ES-I3 (cell line): ENCODE measurements around the gene CERS4.
"Not testable (repeated sequence)": the region's sequence is repeated elsewhere in the genome, so short reads cannot be mapped to it uniquely, and the experiment has no call there.

Source experiments
- H3K36me3 ChIP-seq: 2 replicates; pipeline ENCODE4 v1.6.1; 2013; ENCODE audit warnings: mild to moderate bottlenecking, low read length, control low read depth, moderate library complexity; ENCODE audit not compliant: insufficient read depth
- H3K4me1 ChIP-seq: 2 replicates; pipeline ENCODE4 v1.6.1; 2013; ENCODE audit warnings: mild to moderate bottlenecking, control low read depth, low read length; ENCODE audit not compliant: insufficient read depth
- H3K9ac ChIP-seq: 2 replicates; pipeline ENCODE4 v1.6.1; 2013; ENCODE audit warnings: low read depth, mild to moderate bottlenecking, low read length, moderate library complexity
- H3K9me3 ChIP-seq: 2 replicates; pipeline ENCODE4 v1.6.1; 2013; ENCODE audit warnings: mild to moderate bottlenecking, low read length, moderate library complexity; ENCODE audit not compliant: control insufficient read depth, insufficient read depth

Gene CERS4

GRCh38 chr19:8208922-8209461, at the start of gene CERS4:
TSS of gene CERS4 (plus strand) at chr19:8209370. CDS start at chr19:8251077, 41,707 bp downstream.
- peak within 1 kb of the TSS; percentile 86 for H3K9ac ChIP-seq
- H3K4me1 ChIP-seq = peaks cover 17% of the 10 kb centered on the region
- no peaks in the 10 kb centered on the region for H3K9me3 ChIP-seq
- no peaks in the 10 kb centered on the region for H3K36me3 ChIP-seq

- peak overlapping the region; percentile 8; the same call in 1 of the 2 replicates for H3K9ac ChIP-seq
- peaks cover 10% of the 10 kb centered on the region; the same call in 1 of the 2 replicates for H3K4me1 ChIP-seq
- H3K36me3 ChIP-seq = no peaks in the 10 kb centered on the region
- H3K9me3 ChIP-seq = no peaks in the 10 kb centered on the region
Observed at GRCh38 chr19:8161135-8161646, 48.0 kb upstream of the CERS4 start.

DNA sequence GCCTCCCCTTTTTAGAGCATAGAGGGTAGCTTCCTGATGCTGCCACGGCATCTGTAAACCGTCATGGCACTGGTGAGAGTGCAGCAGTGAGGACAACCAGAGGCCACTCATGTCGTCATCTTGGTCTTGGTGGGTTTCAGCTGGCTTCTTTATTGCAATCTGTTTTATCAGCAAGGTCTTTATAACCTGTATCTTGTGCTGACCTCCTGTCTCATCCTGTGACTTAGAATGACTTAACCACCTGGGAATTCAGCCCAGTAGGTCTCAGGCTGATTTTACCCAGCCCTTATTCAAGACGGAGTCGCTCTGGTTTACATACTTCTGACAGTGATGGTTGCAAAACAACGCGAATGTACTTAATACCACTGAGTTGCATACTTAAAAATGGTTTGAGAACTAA, 45.4 kb upstream of the CERS4 start:
- H3K4me1 ChIP-seq = peaks cover 18% of the 10 kb centered on the region; the same call in 1 of the 2 replicates
- no peak overlapping the region for H3K9ac ChIP-seq

GRCh38 chr19:8167985-8168384, 41.2 kb upstream of the CERS4 start:
- no peak overlapping the region for H3K9ac ChIP-seq
- peaks cover 16% of the 10 kb centered on the region; the same call in 1 of the 2 replicates for H3K4me1 ChIP-seq
- H3K36me3 ChIP-seq = no peaks in the 10 kb centered on the region
- no peaks in the 10 kb centered on the region for H3K9me3 ChIP-seq

More for the DNA sequence above, 45.4 kb upstream of the CERS4 start:
- Histone ChIP-seq H3K36me3 (no peaks in the 10 kb centered on the region), H3K9me3 (no peaks in the 10 kb centered on the region)

DNA sequence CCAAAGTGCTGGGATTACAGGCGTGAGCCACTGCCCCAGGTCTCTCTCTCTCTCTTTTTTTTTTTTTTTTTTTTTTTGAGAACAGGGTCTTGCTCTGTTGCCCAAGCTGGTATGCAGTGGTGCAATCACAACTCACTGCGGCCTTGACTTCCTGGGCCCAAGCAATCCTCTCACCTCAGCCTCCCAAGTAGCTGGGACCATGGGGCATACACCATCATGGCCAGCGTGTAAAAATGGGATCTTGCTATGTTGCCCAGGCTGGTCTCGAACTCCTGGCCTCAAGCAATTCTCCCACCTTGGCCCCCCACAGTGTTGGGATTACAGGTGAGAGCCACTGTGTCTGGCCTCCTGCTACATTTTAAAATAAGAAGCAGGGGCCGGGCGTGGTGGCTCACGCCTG, 40.6 kb upstream of the CERS4 start:
- Histone ChIP-seq H3K9me3 (no peaks in the 10 kb centered on the region), H3K36me3 (no peaks in the 10 kb centered on the region), H3K9ac (no peak overlapping the region), H3K4me1 (peaks cover 14% of the 10 kb centered on the region; the same call in 1 of the 2 replicates)

GRCh38 chr19:8174706-8175105, 34.5 kb upstream of the CERS4 start:
- H3K9ac ChIP-seq = no peak overlapping the region
- H3K36me3 ChIP-seq = no peaks in the 10 kb centered on the region
- no peaks in the 10 kb centered on the region for H3K9me3 ChIP-seq
- H3K4me1 ChIP-seq = no peaks in the 10 kb centered on the region

DNA sequence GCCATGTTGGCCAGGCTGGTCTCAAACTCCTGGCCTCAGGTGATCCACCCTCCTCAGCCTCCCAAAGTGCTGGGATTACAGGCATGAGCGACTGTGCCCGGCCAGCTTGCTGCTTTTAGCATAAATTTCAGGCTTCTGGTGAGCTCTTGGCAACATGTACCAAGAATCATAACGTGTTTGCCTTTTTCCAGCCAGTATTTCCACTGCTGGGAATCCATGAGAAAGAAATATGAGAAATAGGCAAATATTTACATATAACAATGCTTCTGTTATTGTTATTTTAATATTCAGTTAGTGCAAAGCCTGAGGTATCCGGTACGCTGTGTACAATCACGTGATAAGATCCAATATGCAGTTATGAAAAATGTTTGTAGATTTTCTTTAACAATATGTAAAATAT, 29.2 kb upstream of the CERS4 start:
- Histone ChIP-seq H3K4me1 (no peaks in the 10 kb centered on the region), H3K9me3 (no peaks in the 10 kb centered on the region), H3K36me3 (no peaks in the 10 kb centered on the region), H3K9ac (no peak overlapping the region)

GRCh38 chr19:8184274-8184673, 24.9 kb upstream of the CERS4 start:
- Histone ChIP-seq H3K9ac (no peak overlapping the region), H3K4me1 (no peaks in the 10 kb centered on the region), H3K36me3 (no peaks in the 10 kb centered on the region), H3K9me3 (no peaks in the 10 kb centered on the region)

- no peaks in the 10 kb centered on the region for H3K36me3 ChIP-seq
- no peaks in the 10 kb centered on the region for H3K4me1 ChIP-seq
- H3K9me3 ChIP-seq = no peaks in the 10 kb centered on the region
- H3K9ac ChIP-seq = no peak overlapping the region
Observed at GRCh38 chr19:8185343-8186068, 23.7 kb upstream of the CERS4 start.

DNA sequence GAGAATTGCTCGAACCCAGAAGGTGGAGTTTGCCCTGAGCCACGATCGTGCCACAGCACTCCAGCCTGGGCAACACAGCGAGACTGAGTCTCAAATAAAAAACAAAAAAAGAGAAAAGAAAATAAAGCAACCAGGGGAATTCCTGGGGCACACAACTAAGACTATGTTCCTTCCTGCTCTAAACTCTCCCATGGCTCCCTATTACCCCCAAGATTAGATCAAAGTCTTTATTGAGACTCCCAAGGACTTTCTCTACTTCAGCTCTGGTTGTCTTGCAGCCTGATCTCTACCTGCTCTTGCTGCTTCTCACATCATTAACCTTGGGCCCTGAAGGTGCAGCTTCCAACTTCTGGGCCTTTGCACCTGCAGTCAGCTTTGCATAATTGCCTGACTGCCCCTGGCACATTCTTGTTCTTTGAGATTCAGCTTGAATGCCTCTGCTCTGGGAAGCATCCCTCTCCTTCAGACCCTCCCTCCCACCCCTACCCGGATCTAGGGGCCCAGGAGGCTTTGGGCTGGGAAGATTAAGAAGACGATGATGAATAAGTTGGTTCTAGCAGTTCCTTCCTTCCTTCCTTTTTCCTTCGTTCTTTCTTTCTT, 16.8 kb upstream of the CERS4 start:
- Histone ChIP-seq H3K36me3 (no peaks in the 10 kb centered on the region), H3K4me1 (peaks cover 22% of the 10 kb centered on the region), H3K9ac (no peak overlapping the region), H3K9me3 (no peaks in the 10 kb centered on the region)

GRCh38 chr19:8194528-8195267, 14.5 kb upstream of the CERS4 start:
- H3K9me3 ChIP-seq = no peaks in the 10 kb centered on the region
- no peaks in the 10 kb centered on the region for H3K36me3 ChIP-seq
- H3K4me1 ChIP-seq = peaks cover 22% of the 10 kb centered on the region
- no peak overlapping the region for H3K9ac ChIP-seq

- Histone ChIP-seq H3K9ac (no peak overlapping the region), H3K9me3 (no peaks in the 10 kb centered on the region), H3K4me1 (peaks cover 22% of the 10 kb centered on the region), H3K36me3 (no peaks in the 10 kb centered on the region)
Observed at GRCh38 chr19:8196271-8196927, 12.8 kb upstream of the CERS4 start.

DNA sequence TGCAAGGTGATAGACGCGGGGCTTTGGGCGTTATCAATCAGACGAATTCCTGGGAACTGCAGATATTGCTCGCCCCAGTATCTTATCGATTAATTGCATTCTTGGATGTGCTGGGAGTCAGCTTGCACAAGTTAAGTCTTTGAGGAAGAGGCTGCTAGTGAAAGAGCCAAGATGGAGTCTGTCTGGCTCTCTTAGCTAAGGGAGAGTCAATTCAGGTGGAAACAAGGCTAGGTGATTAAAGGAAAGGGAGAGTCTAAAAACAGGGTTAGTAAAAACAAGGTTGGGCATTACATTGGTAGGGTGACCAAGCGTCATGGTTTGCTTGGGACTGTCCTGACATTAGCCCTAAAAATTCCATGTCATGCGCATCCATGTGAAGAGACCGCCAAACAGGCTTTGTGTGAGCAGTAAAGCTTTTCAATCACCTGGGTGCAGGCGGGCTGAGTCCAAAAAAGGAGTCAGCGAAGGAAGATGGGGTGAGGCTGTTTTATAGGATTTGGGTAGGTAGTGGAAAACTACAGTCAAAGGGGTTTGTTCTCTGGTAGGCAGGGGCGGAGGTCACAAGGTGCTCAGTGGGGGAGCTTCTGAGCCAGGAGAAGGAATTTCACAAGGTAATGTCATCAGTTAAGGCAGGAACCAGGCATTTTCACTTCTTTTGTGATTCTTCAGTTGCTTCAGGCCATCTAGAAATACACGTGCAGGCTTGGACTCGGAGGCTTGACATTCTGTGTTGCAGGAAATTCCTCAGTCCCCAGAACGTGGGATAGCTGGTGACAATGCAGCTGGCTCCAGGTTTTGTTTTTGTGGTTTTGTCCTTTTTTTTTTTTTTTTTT, 5.7 kb upstream of the CERS4 start:
- H3K9ac ChIP-seq = peak overlapping the region; percentile 6; the same call in 1 of the 2 replicates

More for the DNA sequence above, 5.7 kb upstream of the CERS4 start:
- peaks cover 27% of the 10 kb centered on the region for H3K4me1 ChIP-seq
- H3K9me3 ChIP-seq, H3K36me3 ChIP-seq: not testable (repeated sequence)
